Activated effector memory CD4-positive, alpha-beta T cell treated with Interleukin-2 at 50 U/mL for 16 hours (primary cell): ENCODE data around the gene APH1A.
"Not testable (repeated sequence)": the region's sequence is repeated elsewhere in the genome, so short reads cannot be mapped to it uniquely, and the experiment has no call there.

Experiments used
- DNase-seq: peaks from one replicate; pipeline ENCODE4 v3.0.0-alpha.2; 2020

APH1A gene

GRCh38 chr1:150268705-150269403 is at the start of gene APH1A:
Gene APH1A (minus strand): TSS chr1:150269016. CDS start chr1:150268810, 206 bp downstream.
- DNase-seq: peak; percentile 89

DNA sequence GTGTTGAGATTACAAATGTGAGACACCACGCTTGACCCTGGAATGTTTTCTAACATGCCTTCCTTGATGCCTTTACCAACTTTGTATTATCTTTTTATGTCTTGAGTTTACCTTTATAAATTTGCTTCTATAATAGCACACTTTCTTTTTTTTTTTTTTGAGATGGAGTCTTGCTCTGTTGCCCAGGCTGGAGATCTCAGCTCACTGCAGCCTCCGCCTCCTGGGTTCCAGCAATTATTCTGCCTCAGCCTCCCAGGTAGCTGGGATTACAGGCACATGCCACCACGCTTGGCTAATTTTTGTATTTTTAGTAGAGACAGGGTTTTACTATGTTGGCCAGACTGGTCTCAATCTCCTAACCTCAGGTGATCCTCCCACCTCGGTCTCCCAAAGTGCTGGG is 45.9 kb upstream of the APH1A start:
- not testable (repeated sequence) for DNase-seq

DNA sequence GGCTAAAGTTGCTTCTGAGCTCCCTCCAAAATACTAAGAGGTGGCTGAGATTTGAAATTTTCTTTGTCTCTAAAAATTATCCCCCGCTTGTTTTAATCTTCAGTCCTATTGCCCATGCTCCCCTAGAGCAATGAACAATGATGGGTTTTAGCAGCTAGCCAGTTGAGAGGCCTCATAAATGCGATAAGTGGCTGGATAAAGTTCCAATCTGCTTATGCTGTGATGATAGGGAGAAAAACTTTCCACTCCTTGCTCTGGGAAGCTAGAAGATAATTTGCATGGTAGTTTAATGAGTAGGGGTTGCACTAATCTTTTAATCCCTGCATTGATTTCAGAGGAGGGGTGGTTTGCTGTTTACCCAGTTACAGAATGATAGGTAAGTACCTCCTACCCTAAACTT is 42.9 kb upstream of the APH1A start:
- DNase-seq: no peak

GRCh38 chr1:150309758-150310508 is 41.1 kb upstream of the APH1A start:
- no peak for DNase-seq

GRCh38 chr1:150308585-150308984 is 39.8 kb upstream of the APH1A start:
- DNase-seq: not testable (repeated sequence)

DNA sequence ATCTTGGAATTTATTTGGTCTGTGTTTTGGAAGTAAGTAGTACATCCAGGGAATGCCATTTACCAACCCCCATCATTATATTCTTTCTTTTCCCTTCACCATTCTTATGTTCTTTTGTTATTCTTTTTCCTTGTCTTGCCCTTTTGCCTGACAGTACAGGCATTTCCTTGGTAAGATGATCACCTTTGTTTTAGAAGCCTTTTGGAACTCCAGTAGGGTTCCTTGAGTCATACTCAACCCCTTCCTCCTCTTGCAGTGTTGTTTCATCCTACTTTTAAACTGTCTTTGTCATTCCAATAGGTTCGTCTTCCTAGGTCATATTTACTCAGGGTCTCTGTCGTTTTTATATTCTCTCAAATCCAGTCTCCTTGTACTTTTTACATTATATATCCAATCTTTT is 34.1 kb upstream of the APH1A start:
- no peak for DNase-seq

DNA sequence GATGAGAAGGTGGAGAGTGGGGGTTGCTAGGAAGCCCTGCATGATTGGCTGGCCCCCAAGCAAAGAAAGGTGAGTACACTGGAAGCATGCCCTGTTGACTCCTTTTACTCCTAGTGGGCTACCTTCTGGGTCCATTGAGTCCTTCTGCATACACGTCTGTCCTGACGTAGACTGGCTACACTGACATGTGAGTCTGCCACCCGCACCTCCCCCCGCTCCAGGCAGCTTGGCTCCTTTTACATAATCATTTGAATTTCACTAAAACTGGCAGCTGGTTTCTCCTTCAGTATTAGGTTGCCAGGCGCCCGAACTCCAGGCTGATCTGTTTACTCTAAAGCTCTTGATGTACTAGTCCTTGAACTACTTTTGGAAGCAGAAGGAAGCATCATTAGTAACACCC is 33.5 kb upstream of the APH1A start:
- DNase-seq: no peak

- no peak for DNase-seq
Observed at GRCh38 chr1:150299716-150300115, 30.9 kb upstream of the APH1A start.

DNA sequence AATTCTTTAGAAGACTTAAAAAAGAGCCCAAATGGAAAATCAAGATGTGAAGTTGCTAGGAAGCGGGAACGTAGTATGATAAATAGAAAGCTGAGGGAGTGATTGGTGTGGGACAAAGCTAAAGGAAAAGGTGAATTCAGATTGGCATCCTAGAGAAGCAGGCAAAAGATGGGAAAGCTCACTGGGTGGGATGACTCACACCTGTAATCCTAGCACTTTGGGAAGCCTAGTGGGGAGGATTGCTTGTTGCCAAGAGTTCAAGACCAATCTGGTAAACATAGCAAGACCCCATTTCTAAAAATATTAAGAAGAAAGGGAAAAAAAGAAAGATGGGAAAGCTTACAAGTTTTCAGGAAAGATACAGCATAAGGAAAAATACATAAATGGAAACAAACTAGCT is 26.7 kb upstream of the APH1A start:
- DNase-seq: no peak

DNA sequence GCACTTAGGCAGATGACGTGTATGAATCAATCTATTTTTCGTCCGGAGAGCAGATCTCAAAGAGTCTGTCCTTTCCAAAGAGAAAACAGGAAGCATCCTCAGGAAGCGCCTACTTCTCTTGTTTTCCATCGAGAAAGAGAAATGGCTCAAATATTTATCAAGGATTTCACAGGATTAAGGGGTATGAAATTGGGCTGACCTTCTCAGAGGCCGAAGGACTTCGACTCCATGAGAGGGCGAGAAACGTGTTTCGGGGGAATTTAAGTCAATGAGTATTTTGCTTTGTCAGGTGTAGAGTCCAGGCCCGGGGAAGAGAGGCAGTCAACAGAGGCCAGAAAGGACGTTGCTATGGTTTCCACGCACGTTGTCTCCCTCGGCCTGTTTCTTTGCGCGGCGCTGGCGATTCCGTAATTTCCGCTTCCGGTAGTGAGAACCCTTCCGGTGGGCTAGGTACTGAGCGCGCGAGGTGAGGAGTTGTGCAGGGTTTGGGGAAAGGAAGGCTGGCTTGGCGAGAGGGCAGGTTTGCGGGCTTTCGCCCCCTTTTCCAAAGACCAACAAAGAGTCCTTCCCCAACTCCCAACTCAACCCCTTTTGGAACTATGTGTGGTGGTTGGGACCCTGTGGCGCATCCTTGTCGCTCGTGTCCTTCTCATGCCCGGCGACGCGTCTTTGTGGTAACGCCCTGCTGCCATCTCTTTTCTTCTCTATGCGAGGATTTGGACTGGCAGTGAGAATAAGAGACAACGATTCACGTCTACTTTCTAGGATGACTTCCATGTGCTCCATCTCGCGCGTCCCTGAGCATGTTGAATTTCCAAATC is 24.8 kb upstream of the APH1A start, which contains the start of gene MRPS21:
TSS of gene MRPS21 (plus strand) at position 429 of the 821 bp plus-strand sequence. CDS start 506 bp downstream, outside the sequence.
- DNase-seq: peak; percentile 76

- no peak for DNase-seq
Observed at GRCh38 chr1:150288822-150289221, 20.0 kb upstream of the APH1A start.

- DNase-seq: no peak
Observed at GRCh38 chr1:150288382-150288781, 19.6 kb upstream of the APH1A start.

- no peak for DNase-seq
Observed at GRCh38 chr1:150283260-150283659, 14.4 kb upstream of the APH1A start.

DNA sequence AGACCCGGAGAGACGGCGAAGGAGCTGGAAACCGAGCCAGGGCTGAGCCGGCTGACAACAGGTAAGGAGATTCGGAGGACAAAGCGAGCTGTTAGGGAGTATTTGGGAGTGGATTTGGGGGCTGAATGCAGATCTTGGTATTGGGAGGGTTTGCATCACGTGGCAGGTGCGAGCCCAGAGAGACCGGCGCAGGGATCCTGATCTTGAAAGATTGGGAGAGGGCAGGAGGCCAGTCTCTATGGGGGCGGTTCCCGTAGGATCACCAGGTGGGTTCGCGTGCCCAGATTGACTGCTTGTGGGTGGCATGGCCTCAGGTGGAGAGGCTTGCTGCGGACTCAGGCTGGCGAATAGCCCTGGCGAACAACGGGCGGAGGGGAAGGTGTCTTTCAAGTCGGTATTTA is 13.7 kb upstream of the APH1A start:
- no peak for DNase-seq

- DNase-seq: peak; percentile 62
Observed at GRCh38 chr1:150281758-150282557, 13.1 kb upstream of the APH1A start, which contains the start of gene CIART. Gene CIART (plus strand): TSS chr1:150282554. CDS start chr1:150283268, 714 bp downstream.

DNA sequence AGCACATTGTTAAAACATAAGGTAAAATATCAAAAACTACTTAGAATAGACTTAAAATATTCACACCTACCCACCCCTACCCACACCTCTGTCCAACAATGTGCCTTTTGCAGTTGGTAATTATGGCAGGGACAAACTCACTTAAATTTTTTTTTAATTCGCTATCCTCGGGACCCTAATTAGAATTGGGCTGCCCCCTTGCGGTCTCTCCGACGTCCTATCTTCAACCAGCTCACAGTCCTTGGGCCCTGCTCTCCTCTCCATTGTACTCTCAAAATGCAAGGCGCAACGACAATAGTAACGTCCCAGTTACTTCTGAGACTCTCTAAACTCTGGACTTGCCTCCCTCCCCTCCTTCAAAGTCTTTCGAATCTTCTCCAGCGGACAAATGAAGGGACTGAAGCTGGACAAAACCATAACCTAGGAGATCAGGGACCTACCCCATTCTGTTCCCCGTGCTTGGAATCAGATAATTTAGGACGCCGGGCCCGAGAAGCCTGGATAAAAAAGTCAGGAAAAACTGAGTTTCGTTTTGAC is 12.5 kb upstream of the APH1A start:
- peak; percentile 28 for DNase-seq

DNA sequence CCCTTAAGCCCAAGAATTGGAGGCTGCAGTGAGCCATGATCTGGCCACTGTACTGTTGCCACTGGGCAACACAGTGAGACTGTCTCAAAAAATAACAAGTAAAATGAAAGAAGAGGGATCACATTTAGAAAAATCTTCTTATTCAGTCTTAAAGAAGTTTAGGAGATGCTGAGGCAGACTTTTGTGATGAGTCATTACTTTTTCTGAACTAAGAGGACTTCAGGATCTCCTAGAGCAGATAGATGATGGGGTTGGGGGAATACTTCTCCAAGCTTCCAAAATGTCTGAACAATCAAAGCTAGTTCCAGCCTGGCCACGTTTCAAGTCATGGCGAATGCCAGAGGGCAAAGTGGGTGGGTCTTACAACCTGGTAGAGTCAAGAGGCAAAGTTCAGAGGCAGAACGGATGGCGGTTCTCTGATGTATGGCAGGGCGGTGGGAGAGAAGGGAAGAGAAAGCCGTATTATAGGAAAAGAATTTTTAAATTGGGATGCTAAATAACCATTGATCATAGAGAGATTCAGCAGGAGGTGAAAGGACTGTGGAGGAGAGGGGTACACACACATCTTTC is 11.4 kb upstream of the APH1A start:
- no peak for DNase-seq

DNA sequence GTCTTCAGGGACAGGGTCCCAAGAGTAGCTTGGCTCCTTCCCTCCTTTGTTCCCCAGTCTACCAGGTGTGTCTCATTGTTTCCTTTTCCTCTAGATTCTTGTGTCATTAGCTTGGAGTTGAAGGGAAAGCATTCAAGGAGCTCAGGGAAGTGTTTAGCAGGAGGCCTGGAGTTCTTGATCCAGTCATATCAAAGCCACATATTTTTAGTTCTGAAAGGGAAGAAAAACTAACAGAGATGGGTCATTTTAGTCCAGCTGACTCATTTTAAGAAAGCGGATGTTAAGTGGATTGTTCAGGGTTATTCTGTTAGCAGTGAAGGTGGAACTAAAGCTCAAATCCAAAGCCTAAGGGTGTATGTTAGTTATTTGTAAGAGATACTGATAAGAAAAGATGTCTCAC is 4.5 kb upstream of the APH1A start:
- no peak for DNase-seq

- no peak for DNase-seq
Observed at GRCh38 chr1:150271291-150271959, 2.6 kb upstream of the APH1A start.

GRCh38 chr1:150269451-150269850 is 635 bp upstream of the APH1A start:
- DNase-seq: no peak

GRCh38 chr1:150268340-150268704 is 494 bp downstream of the APH1A start:
- peak; percentile 36 for DNase-seq
